Sigmoid colon (tissue), 4 donors: ENCODE results near the gene TRIO.

Experiments
- CTCF ChIP-seq, 4 experiments: fragments of 450-650 bp in 3 of 4; fragments of 200-600 bp in 1 of 4; IDR thresholded peaks; one replicate each; pipeline ENCODE4 v1.5.1; 2016 to 2019; ENCODE audit warnings: antibody characterized with exemption in 4 of 4, mild to moderate bottlenecking in 3 of 4, moderate library complexity in 2 of 4
- EP300 ChIP-seq, 4 donors: sonication (generic); formaldehyde crosslinking; IDR thresholded peaks; one replicate each; pipeline ENCODE4 v1.6.1; 2017; ENCODE audit warnings: antibody characterized with exemption in 4 of 4
- POLR2A ChIP-seq, 2 donors: fragments of 450-650 bp; IDR thresholded peaks; one replicate each; pipeline ENCODE4 v1.6.1; 2016; ENCODE audit warnings: antibody characterized with exemption in 2 of 2, mild to moderate bottlenecking in 2 of 2, moderate library complexity in 2 of 2

DNA sequence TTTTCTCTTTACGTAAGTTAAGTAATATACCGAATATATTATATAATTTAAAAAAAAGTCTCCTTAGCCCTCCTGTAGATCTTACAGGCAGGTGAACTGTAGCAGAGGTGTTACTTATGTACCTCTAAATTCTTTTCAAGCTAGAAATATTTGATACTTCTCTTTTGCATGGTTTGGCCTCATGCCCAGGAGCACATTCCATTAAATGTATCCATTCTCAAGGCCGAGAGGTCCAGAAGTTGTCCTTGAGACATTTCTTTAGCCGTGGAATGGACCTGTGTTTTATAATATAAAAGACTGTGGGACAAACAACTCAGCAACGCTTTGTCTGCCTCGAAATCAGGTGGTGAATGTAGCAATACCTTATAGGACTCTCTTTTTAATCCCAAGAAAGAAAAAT is 184.5 kb downstream of the TRIO start:
- TF ChIP-seq CTCF (IDR thresholded peaks at IDR 0.05) (no peak), POLR2A (IDR thresholded peaks at IDR 0.05) (no peak), EP300 (IDR thresholded peaks at IDR 0.05) (no peak)
